ENCODE measurements around the gene SEPTIN11.

Gene SEPTIN11

DNA sequence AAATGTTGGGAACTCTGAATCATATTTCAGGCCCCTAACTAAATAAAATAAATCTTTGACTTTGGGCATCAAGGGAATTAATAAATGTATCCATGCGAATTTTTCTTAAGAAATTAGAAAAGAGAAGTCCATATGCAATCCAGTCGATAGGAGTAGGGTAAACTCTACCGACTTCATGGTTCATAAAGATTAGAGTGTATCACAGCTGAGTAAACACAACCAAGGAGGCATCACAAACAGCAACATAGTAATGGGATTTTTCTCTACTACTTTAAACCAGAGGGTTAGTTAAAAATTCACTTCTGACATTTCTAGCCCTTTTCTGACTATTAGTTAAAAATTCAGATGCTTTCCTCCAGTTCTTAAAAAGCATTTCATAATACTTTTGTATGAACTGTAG, 19.9 kb downstream of the SEPTIN11 start:
- H3K9me3 ChIP-seq, result no peaks in the 10 kb centered on the region; the same call in 1 of the 2 replicates
- H3K27me3 ChIP-seq, result no peaks in the 10 kb centered on the region
- H3K4me1 ChIP-seq, result peaks cover 4% of the 10 kb centered on the region; the same call in 1 of the 2 replicates
- TF ChIP-seq, protein P1, sequence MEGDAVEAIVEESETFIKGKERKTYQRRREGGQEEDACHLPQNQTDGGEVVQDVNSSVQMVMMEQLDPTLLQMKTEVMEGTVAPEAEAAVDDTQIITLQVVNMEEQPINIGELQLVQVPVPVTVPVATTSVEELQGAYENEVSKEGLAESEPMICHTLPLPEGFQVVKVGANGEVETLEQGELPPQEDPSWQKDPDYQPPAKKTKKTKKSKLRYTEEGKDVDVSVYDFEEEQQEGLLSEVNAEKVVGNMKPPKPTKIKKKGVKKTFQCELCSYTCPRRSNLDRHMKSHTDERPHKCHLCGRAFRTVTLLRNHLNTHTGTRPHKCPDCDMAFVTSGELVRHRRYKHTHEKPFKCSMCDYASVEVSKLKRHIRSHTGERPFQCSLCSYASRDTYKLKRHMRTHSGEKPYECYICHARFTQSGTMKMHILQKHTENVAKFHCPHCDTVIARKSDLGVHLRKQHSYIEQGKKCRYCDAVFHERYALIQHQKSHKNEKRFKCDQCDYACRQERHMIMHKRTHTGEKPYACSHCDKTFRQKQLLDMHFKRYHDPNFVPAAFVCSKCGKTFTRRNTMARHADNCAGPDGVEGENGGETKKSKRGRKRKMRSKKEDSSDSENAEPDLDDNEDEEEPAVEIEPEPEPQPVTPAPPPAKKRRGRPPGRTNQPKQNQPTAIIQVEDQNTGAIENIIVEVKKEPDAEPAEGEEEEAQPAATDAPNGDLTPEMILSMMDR (IDR thresholded peaks at IDR 0.05; ENCODE audit: low read depth, low read length), result no peak
- no peak for DNase-seq
- H3K36me3 ChIP-seq, result peaks cover 7% of the 10 kb centered on the region
- no peak overlapping the region for H3K4me3 ChIP-seq (ENCODE audit: low read depth, low read length)

DNA sequence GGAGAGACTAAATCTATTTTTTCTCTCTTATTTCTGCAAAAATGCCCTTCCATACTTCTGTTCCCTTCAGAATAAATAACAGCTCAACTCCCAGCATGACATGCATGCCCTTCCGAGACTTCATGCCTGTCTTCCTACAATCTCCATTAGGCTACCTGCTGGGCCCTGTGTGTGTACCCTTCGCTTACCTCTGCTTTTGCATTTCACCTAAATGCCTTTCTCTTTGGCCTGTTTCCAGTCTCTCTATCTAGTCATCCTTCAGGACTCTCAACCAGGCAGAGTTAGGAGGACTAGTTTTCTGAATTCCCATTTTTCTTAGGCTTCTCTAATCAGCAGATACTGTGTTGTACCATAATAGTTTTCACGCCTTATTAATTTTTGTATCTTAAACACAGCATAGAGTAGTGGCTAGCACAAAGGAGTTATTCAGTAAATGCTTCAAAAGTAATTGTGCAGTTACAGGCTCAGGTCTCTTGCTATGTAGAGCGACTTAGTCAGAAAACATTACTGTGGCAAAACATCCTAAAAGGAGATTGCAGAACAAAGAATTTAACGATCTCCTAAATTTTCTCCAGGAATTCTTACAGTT, 20.5 kb downstream of the SEPTIN11 start:
- H3K4me1 ChIP-seq, result peaks cover 4% of the 10 kb centered on the region; the same call in 1 of the 2 replicates
- TF ChIP-seq, protein P1 (IDR thresholded peaks at IDR 0.05; ENCODE audit: low read depth, low read length), result no peak
- H3K27me3 ChIP-seq, result no peaks in the 10 kb centered on the region
- H3K36me3 ChIP-seq, result peaks cover 7% of the 10 kb centered on the region
- no peak overlapping the region for H3K4me3 ChIP-seq (ENCODE audit: low read depth, low read length)
- no peaks in the 10 kb centered on the region for H3K9me3 ChIP-seq
- no peak for DNase-seq

DNA sequence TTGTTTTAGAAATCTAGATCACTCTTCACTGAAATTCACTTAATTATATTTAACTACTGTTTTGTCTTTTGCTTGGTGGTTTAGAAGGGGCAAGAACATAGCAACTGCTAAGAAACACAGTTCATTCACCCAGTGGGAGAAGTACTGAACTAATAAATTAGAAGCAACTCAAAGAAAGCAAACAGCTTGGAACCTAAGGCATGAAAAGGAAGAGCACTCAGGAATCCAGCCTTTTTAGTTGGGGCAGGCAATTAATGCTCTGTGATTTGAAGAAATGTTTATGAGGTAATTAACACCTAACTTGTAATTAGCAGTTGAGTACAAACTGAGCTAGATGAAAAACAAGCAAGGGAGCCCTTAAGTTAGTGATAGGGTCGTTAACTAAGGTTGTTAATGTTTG, 22.8 kb downstream of the SEPTIN11 start:
- H3K4me1 ChIP-seq, result peaks cover 4% of the 10 kb centered on the region; the same call in 1 of the 2 replicates
- no peak for DNase-seq
- no peaks in the 10 kb centered on the region for H3K9me3 ChIP-seq
- TF ChIP-seq, protein P1 (IDR thresholded peaks at IDR 0.05; ENCODE audit: low read depth, low read length), result no peak
- peaks cover 7% of the 10 kb centered on the region for H3K36me3 ChIP-seq
- H3K27me3 ChIP-seq, result no peaks in the 10 kb centered on the region
- no peak overlapping the region for H3K4me3 ChIP-seq (ENCODE audit: low read depth, low read length)

DNA sequence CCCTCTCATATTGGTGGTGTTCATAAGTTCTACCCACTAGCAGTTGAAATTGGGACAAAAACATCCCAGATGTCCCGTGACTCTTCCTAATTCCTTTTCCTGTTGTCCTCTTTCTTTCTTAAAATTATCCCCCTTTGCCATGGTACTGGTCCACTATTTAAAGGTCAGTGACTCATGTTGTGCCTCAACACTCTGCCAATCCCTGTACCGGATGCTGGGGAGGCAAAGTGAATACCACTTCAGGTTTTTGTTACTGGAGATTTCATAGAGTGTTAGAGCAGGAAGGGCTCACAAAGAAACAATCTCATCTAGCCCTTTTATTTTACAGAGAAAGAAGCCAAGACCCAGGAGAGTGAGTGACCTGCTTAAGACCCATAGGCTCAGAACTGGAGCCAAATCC, 24.6 kb downstream of the SEPTIN11 start:
- Histone ChIP-seq H3K4me3 (ENCODE audit: low read depth, low read length) (no peak overlapping the region), H3K9me3 (no peaks in the 10 kb centered on the region), H3K27me3 (no peaks in the 10 kb centered on the region), H3K4me1 (peaks cover 4% of the 10 kb centered on the region; the same call in 1 of the 2 replicates), H3K36me3 (peaks cover 7% of the 10 kb centered on the region)
- TF ChIP-seq, protein P1 (IDR thresholded peaks at IDR 0.05; ENCODE audit: low read depth, low read length), result no peak
- DNase-seq, result no peak

DNA sequence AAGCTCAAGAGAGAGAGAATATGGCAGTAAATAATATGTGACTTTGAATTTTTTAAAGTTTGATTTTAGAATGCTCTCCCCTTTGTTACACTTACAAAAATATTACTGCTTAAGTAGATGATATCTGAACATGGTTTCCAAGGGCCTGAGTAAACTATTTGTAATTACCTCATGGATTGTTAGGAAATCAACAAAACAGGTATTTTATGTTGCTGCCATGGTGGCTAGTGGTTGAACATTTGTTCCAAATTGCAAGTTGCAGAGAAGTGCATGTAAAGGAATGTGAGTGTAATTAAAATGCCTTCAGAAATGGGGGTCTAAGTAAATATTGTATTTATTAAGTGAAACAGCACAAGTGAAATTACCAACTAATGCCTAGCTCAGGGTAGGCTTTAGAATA, 27.6 kb downstream of the SEPTIN11 start:
- DNase-seq, result no peak
- no peaks in the 10 kb centered on the region for H3K9me3 ChIP-seq
- TF ChIP-seq, protein P1 (IDR thresholded peaks at IDR 0.05; ENCODE audit: low read depth, low read length), result no peak
- H3K36me3 ChIP-seq, result peaks cover 7% of the 10 kb centered on the region
- H3K4me3 ChIP-seq (ENCODE audit: low read depth, low read length), result no peak overlapping the region
- no peaks in the 10 kb centered on the region for H3K27me3 ChIP-seq
- no peaks in the 10 kb centered on the region for H3K4me1 ChIP-seq

DNA sequence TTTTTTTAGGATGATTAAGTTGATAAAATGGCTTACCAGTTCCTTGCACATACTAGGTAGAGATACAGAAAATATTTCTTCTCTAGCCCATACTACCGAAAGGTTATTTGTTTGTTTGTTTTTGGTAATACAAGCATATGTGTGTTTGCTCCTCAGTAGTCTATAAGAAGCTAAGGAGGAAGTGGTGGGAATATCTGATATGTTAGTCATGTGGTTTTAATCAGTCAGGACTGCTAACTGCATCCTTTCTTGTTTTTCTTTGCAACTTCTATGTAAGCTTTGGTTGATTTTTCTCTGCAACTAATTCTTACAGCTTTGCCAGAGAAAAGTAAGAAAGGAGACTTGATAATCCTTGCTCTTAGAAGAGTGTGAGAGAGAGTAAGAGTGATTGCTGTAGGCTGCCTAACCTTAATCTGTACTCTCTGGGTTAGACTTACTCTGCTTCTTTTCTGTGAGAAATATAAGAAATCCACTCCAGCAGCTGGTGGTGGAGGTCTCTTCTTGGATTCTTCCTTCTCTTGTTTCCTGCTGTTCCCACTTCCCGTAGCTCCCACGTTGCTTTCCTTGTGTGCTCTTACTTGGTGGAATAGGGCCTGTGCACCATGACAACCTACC, 28.3 kb downstream of the SEPTIN11 start:
- Histone ChIP-seq H3K27me3 (no peaks in the 10 kb centered on the region), H3K9me3 (no peaks in the 10 kb centered on the region), H3K36me3 (peaks cover 5% of the 10 kb centered on the region), H3K4me3 (ENCODE audit: low read depth, low read length) (no peak overlapping the region), H3K4me1 (no peaks in the 10 kb centered on the region)
- DNase-seq, result no peak
- TF ChIP-seq, protein P1 (IDR thresholded peaks at IDR 0.05; ENCODE audit: low read depth, low read length), result no peak

All from BE2C (cell line).